Type B pancreatic cell (in vitro differentiated cells): Measurements from ENCODE around the gene SLC23A2. TPM values are rescaled to one million over a fixed set of nuclear protein-coding genes. Genes with fewer than 3 reads are reported as not detected.

Experiments used
- DNase-seq: peaks from one replicate; pipeline ENCODE4 v3.0.0; 2021; ENCODE audit warnings: mixed read lengths; ENCODE audit not compliant: unreplicated experiment; ENCODE audit errors: extremely low spot score
- H3K27ac Mint-ChIP-seq: 2 replicates; pipeline ENCODE4 v1.8.0; 2021; ENCODE audit warnings: mild to moderate bottlenecking, mixed read lengths
- H3K27me3 Mint-ChIP-seq: 2 replicates; pipeline ENCODE4 v1.8.0; 2021; ENCODE audit warnings: mixed read lengths
- H3K36me3 Mint-ChIP-seq: 2 replicates; pipeline ENCODE4 v1.8.0; 2021; ENCODE audit warnings: mixed read lengths
- H3K4me1 Mint-ChIP-seq: one replicate; pipeline ENCODE4 v1.8.0; 2021; ENCODE audit warnings: mixed read lengths; ENCODE audit not compliant: unreplicated experiment
- H3K4me3 Mint-ChIP-seq: 2 replicates; pipeline ENCODE4 v1.8.0; 2021; ENCODE audit warnings: mild to moderate bottlenecking, mixed read lengths
- H3K9me3 Mint-ChIP-seq: 2 replicates; pipeline ENCODE4 v1.8.0; 2021; ENCODE audit warnings: mixed read lengths
- total RNA-seq: library from RNA; stranded (reverse); gene quantifications from 2 replicates; pipeline ENCODE4 v1.2.1, GENCODE V29; 2021; ENCODE audit warnings: low replicate concordance
- TF ChIP-seq, protein P1 (sequence below): fragments of 200-600 bp; sonication (generic); conservative IDR thresholded peaks from 2 replicates; pipeline ENCODE4 v1.5.0; 2021; ENCODE audit warnings: antibody characterized with exemption, mild to moderate bottlenecking

Gene SLC23A2
- total RNA-seq, 1 donor from 2014 or later = 19.6 TPM

DNA sequence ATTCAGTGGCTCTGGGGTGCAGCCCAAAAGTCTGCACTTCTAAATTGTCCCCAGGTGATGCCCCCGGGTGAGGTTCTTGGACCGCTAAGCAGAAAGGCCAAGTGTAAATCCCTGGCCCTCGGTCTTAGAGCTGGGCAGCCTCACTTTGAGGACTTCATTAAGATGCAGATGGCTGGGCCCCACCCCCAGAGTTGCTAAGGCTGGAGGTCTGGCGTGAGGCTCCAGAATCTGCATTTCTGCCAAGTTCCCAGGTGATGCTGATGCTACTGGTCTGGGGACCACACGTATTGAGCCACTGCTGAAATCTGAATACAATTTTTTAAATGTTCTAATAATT, 735 bp upstream of the SLC23A2 start:
- TF ChIP-seq, protein P1, sequence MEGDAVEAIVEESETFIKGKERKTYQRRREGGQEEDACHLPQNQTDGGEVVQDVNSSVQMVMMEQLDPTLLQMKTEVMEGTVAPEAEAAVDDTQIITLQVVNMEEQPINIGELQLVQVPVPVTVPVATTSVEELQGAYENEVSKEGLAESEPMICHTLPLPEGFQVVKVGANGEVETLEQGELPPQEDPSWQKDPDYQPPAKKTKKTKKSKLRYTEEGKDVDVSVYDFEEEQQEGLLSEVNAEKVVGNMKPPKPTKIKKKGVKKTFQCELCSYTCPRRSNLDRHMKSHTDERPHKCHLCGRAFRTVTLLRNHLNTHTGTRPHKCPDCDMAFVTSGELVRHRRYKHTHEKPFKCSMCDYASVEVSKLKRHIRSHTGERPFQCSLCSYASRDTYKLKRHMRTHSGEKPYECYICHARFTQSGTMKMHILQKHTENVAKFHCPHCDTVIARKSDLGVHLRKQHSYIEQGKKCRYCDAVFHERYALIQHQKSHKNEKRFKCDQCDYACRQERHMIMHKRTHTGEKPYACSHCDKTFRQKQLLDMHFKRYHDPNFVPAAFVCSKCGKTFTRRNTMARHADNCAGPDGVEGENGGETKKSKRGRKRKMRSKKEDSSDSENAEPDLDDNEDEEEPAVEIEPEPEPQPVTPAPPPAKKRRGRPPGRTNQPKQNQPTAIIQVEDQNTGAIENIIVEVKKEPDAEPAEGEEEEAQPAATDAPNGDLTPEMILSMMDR = no peak
- Mint-ChIP-seq H3K36me3 (peaks cover 9% of the 10 kb centered on the region), H3K9me3 (no peaks in the 10 kb centered on the region), H3K4me1 (peaks cover 28% of the 10 kb centered on the region), H3K27ac (peak overlapping the region; percentile 82), H3K27me3 (peaks cover 33% of the 10 kb centered on the region), H3K4me3 (peak overlapping the region; percentile 97)
- no peak for DNase-seq

DNA sequence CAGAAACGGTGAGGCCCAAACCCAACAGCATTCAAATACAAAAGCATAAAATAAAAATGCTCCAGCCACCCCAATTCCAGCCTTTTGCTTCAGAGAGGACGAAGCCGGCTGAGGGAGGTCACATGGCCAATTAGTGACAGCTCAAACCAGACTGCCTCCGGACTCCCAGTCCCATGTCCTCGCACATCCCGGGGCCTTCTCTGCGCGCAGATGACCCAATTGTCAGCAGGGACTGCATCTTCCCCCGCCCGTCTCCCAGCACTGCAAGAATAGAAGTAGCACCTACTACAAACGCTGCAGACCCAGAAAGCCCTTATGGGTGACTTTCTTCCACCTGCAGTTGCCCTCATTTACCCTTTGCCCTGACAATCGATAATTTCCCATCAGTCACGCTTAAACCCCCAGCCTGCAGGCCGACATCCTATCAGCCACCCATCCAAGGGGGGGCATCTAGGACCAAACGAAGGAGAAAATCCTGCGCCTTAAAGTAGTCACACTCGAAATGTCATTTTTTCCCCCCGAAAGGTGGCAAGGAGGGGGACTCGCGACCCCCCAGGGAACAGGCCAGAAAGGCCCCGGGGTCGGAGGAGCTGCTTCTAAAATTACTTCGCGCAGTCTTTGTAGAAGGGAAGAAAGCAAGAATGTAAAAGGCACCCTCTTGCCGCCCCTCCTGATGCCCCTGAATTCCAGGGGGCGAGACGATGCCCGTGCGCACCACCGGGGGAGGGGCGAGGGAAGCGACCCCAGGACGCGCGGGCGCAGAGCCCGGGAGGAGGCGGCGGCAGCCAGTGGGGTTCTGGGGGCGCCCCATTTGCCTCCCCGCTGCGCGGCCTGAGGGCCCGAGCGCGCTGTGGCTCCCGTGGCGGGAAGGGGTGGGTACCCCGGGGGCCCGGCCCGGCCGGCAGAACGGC, 792 bp downstream of the SLC23A2 start:
- no peak for DNase-seq
- H3K27ac Mint-ChIP-seq = peak overlapping the region; percentile 84
- peak overlapping the region; percentile 96 for H3K4me3 Mint-ChIP-seq
- TF ChIP-seq, protein P1 = no peak
- peaks cover 11% of the 10 kb centered on the region for H3K36me3 Mint-ChIP-seq
- H3K9me3 Mint-ChIP-seq = no peaks in the 10 kb centered on the region
- peaks cover 28% of the 10 kb centered on the region for H3K4me1 Mint-ChIP-seq
- H3K27me3 Mint-ChIP-seq = peaks cover 33% of the 10 kb centered on the region

DNA sequence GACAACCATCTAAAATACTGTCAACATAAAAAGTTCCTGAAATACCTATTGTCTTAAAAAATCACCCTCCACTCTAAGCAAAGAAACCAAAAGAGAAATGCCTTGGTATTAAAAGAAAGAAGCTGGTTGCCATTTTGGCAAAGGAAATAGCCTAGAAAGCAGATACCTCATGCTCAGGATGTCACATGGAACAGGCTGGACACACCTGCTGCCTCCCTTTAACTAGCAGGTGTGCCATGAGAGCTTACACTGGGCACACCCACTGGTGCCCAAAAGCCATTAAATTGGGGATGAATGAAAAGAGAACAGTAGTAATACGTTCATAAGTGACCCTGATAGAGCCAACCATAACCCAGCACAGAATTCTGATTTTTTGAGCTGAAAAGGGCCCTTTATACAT, 1.5 kb downstream of the SLC23A2 start:
- Mint-ChIP-seq H3K4me1 (peaks cover 28% of the 10 kb centered on the region), H3K27ac (peak overlapping the region; percentile 84), H3K4me3 (peak overlapping the region; percentile 96)

DNA sequence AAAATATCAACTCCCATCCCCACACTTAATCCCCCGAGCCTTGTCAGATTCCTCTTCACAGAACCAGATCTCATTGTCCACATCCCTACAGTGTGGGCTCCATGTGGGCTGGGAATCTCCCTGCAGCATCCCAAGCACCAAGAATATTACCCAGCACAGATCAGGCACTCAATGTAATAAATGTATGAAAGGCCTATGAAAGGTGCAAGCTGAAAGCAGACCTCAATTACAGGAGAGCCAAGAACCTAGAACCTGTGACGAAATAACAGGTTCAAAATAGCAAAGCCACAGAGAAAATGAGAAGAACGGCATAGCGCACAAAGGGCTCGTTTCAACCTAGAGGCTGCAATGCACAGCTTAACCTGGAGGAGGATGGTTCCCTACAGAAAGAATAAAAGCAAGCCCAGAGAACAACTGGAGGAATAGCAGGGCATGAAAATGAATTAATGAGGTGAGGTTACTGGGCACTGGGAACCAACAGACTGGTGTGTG, 3.1 kb downstream of the SLC23A2 start:
- no peak for DNase-seq
- Mint-ChIP-seq H3K36me3 (peaks cover 11% of the 10 kb centered on the region), H3K27ac (no peak overlapping the region), H3K4me3 (peak overlapping the region; percentile 62), H3K9me3 (no peaks in the 10 kb centered on the region), H3K4me1 (peaks cover 18% of the 10 kb centered on the region), H3K27me3 (peaks cover 20% of the 10 kb centered on the region)
- TF ChIP-seq, protein P1 = peak; percentile 51

More for the DNA sequence above, 1.5 kb downstream of the SLC23A2 start:
- TF ChIP-seq, protein P1 = no peak
- H3K36me3 Mint-ChIP-seq = peaks cover 11% of the 10 kb centered on the region
- H3K27me3 Mint-ChIP-seq = peaks cover 30% of the 10 kb centered on the region
- no peaks in the 10 kb centered on the region for H3K9me3 Mint-ChIP-seq
- DNase-seq = no peak

DNA sequence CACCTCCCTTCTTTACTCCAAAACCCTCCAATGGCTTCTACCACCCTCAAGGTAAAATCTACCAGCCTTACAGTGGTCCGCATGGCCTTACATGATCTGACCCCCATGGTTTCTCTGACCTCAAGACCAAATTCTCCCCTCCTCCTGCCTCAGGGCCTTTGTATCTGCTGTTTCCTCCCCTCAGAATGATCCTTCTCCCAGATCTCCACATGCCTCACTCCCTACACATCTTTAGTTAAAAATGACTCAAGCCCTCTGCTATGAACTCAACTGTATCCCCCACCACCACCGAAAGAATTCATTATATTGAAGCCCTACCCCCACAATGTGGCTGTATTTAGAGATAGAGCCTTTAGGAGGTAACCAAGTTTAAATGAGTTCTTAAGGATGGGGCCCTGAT, 4.1 kb downstream of the SLC23A2 start:
- H3K27ac Mint-ChIP-seq = no peak overlapping the region
- H3K4me1 Mint-ChIP-seq = peaks cover 18% of the 10 kb centered on the region
- TF ChIP-seq, protein P1 = no peak
- peaks cover 11% of the 10 kb centered on the region for H3K36me3 Mint-ChIP-seq
- H3K27me3 Mint-ChIP-seq = peaks cover 13% of the 10 kb centered on the region
- no peak overlapping the region for H3K4me3 Mint-ChIP-seq
- no peak for DNase-seq
- no peaks in the 10 kb centered on the region for H3K9me3 Mint-ChIP-seq
